Psoas muscle (tissue), 8 donors: Measurements from ENCODE around the gene FPGS. TPM values are rescaled to one million over a fixed set of nuclear protein-coding genes. Genes with fewer than 3 reads are reported as not detected.
A peak's percentile ranks its signal among the peaks of the same experiment; 100 is the strongest.

Source experiments
- ATAC-seq, 4 donors: fragments of 200-7000 bp; cut with Tn5 transposase; one replicate each; pipeline ENCODE4 v1.9.1; 2020; ENCODE audit warnings: moderate library complexity in 3 of 4, mild to moderate bottlenecking in 2 of 4
- DNase-seq, 2 donors: peaks; one replicate each; pipeline ENCODE4 v3.0.0-alpha.2; 2020
- H3K27ac ChIP-seq: fragments of 200-600 bp; one replicate; pipeline ENCODE4 v1.8.0; 2022
- H3K27me3 ChIP-seq, 3 donors: fragments of 200-600 bp in 1 of 3; one replicate each; pipeline versions ENCODE4 v1.6.1 to v1.8.0; 2013 to 2022; ENCODE audit warnings: low read length in 2 of 3, mild to moderate bottlenecking in 2 of 3, moderate library complexity in 1 of 3; ENCODE audit not compliant: insufficient read depth in 3 of 3
- H3K36me3 ChIP-seq, 2 donors: fragments of 200-600 bp in 1 of 2; one replicate each; pipeline versions ENCODE4 v1.6.1 to v1.8.0; 2013 to 2022; ENCODE audit warnings: low read depth in 1 of 2, mild to moderate bottlenecking in 1 of 2, moderate library complexity in 1 of 2; ENCODE audit not compliant: insufficient read depth in 1 of 2
- H3K4me1 ChIP-seq: fragments of 200-600 bp; one replicate; pipeline ENCODE4 v1.8.0; 2022
- H3K4me3 ChIP-seq: fragments of 200-600 bp; one replicate; pipeline ENCODE4 v1.8.0; 2022; ENCODE audit warnings: mild to moderate bottlenecking
- H3K9me3 ChIP-seq: fragments of 200-600 bp; one replicate; pipeline ENCODE4 v1.8.0; 2022
- CTCF ChIP-seq: fragments of 200-600 bp; IDR thresholded peaks from one replicate; pipeline ENCODE4 v1.8.0; 2022; ENCODE audit warnings: antibody characterized with exemption
- WGBS, 3 donors: extraction: QIAGEN DNeasy Blood & Tissue Kit; methylation state at CpG; one replicate each; pipeline versions ENCODE4 v1.1.6 to v1.1.7; 2013; 5-methylcytosine and 5-hydroxymethylcytosine counted together
- intact Hi-C, 2 donors: fragments of 100-400 bp; cut with DNase I; formaldehyde crosslinking; loops; one replicate each; pipeline versions ENCODE4 v1.11.0 to v1.14.2; 2022
- polyA plus RNA-seq, 3 donors: library from polyadenylated mRNA; stranded (reverse); fragments of 200-250 nt; gene quantifications; one replicate each; pipeline ENCODE4 v1.2.3, GENCODE V29; 2013
- total RNA-seq, 4 donors: library from RNA; stranded (reverse); fragmentation: NEBNext Ultra II Directional in 2 of 4; extraction: Animal tissue kit (Norgen Biotek cat#: 25700) in 2 of 4; gene quantifications; one replicate each; pipeline versions ENCODE4 v1.2.1 to v1.2.4, GENCODE V29; 2021 to 2023
- donor health status: healthy with polysubstance abuse.
- donor health status: DM: no; HTN: no; CAD: no; lungs with moderate emphysema.
- donor health status: Bipolar disorder and iron deficiency.
- donor health status: healthy.
- donor health status: DM: yes; HTN: yes; CAD: no.
- donor health status: DM: no; HTN: no; CAD: no.
- donor health status: DM: no; HTN: no; CAD: no.
- donor health status: DM: yes; HTN: yes; CAD: no.

Gene FPGS
- total and polyA plus RNA-seq, 7 donors: 21.9 to 61.9 (median 39.7) TPM

GRCh38 chr9:127796852-127797370, 5.8 kb upstream of the FPGS start:
- WGBS, 3 donors: 55 to 56% (median 56%) methylated on average over 11 of the region's 11 CpGs
- no peak for TF ChIP-seq CTCF
- ATAC-seq: no peak

GRCh38 chr9:127801955-127802575, 617 bp upstream of the FPGS start:
- intact Hi-C loops: loop anchor here (2.0 to 5.0 kb wide), 3 partner anchors 15 to 70 kb away; partner anchors contain the start of gene CDK9 (in 1 of the 2)
- 23 to 24% (median 24%) methylated on average over 10 of the region's 10 CpGs for WGBS, 3 donors
- H3K27ac ChIP-seq: peak overlapping the region; percentile 95
- peak overlapping the region; percentile 80 for H3K4me3 ChIP-seq
- TF ChIP-seq CTCF: no peak
- no peaks in the 10 kb centered on the region for H3K27me3 ChIP-seq
- H3K9me3 ChIP-seq: no peaks in the 10 kb centered on the region
- H3K4me1 ChIP-seq: peaks cover 24% of the 10 kb centered on the region
- peaks cover 0 to 27% of the 10 kb centered on the region in 2 donors for H3K36me3 ChIP-seq
- ATAC-seq (peak in 1 of 4 donors; percentile 0), DNase-seq (no peak)

More at GRCh38 chr9:127796852-127797370, 5.8 kb upstream of the FPGS start:
- Histone ChIP-seq H3K27me3 (no peaks in the 10 kb centered on the region), H3K9me3 (no peaks in the 10 kb centered on the region), H3K36me3 (peaks cover 0 to 13% of the 10 kb centered on the region in 2 donors), H3K4me1 (peaks cover 15% of the 10 kb centered on the region), H3K4me3 (no peak overlapping the region), H3K27ac (peak overlapping the region; percentile 27)
- intact Hi-C loops: no loop called here
- DNase-seq: no peak

GRCh38 chr9:127803507-127804352, 1.0 kb downstream of the FPGS start:
- peak overlapping the region; percentile 95 for H3K27ac ChIP-seq
- H3K9me3 ChIP-seq: no peaks in the 10 kb centered on the region
- ATAC-seq: peak; percentile 9 to 67 (median 52)
- peak overlapping the region; percentile 80 for H3K4me3 ChIP-seq
- H3K36me3 ChIP-seq: peaks cover 0 to 44% of the 10 kb centered on the region in 2 donors
- H3K27me3 ChIP-seq: no peaks in the 10 kb centered on the region
- intact Hi-C loops: loop anchor here (5.0 kb wide), 2 partner anchors 64 to 69 kb away; no protein-coding TSS in a partner anchor
- no peak for TF ChIP-seq CTCF
- peak in 1 of 2 donors; percentile 83 for DNase-seq
- 40 to 44% (median 40%) methylated on average over 18 of the region's 18 CpGs for WGBS, 3 donors
- peaks cover 24% of the 10 kb centered on the region for H3K4me1 ChIP-seq

- H3K27me3 ChIP-seq: no peaks in the 10 kb centered on the region
- no peaks in the 10 kb centered on the region for H3K9me3 ChIP-seq
- DNase-seq (no peak), ATAC-seq (no peak)
- no peak overlapping the region for H3K27ac ChIP-seq
- no peak for TF ChIP-seq CTCF
- peaks cover 24% of the 10 kb centered on the region for H3K4me1 ChIP-seq
- no peak overlapping the region for H3K4me3 ChIP-seq
- 75 to 83% (median 81%) methylated on average over 8 of the region's 8 CpGs for WGBS, 3 donors
- peaks cover 0 to 59% of the 10 kb centered on the region in 2 donors for H3K36me3 ChIP-seq
- intact Hi-C loops: no loop called here
Observed at GRCh38 chr9:127805620-127806019, 2.9 kb downstream of the FPGS start.
